Prostate gland (tissue), 2 donors: ENCODE data around the gene SLX1B.
"Not testable (repeated sequence)": the region's sequence is repeated elsewhere in the genome, so short reads cannot be mapped to it uniquely, and the experiment has no call there.

Source experiments
- POLR2A ChIP-seq: fragments of 450-650 bp; IDR thresholded peaks from one replicate; pipeline ENCODE4 v1.6.1; 2016; ENCODE audit warnings: antibody characterized with exemption, mild to moderate bottlenecking
- TF ChIP-seq, protein P1 (sequence below), 4 experiments: fragments of 200-600 bp in 2 of 4; fragments of 450-650 bp in 2 of 4; sonication (generic) in 2 of 4; IDR thresholded peaks; 1 replicate in 3 of 4; 2 replicates in 1 of 4; pipeline ENCODE4 v1.5.1; 2016 to 2019; ENCODE audit warnings: antibody characterized with exemption in 4 of 4, mild to moderate bottlenecking in 2 of 4, moderate library complexity in 2 of 4

DNA sequence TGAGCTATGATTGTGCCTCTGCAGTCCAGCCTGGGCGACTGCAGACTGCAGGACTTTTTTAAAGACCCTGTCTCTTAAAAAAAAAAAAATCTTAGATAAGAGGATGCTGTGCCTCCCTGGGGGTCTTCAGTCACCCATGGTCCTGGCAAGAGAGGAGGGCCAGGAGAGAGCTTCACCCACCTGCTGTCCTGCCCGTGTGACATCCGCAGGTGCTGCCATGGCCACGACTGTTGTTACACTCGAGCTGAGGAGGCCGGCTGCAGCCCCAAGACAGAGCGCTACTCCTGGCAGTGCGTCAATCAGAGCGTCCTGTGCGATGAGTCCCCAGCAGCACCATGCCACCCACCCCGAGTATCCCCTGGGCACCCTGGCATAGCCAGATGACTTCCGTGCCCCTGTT, 27.9 kb downstream of the SLX1B start:
- TF ChIP-seq, protein P1, sequence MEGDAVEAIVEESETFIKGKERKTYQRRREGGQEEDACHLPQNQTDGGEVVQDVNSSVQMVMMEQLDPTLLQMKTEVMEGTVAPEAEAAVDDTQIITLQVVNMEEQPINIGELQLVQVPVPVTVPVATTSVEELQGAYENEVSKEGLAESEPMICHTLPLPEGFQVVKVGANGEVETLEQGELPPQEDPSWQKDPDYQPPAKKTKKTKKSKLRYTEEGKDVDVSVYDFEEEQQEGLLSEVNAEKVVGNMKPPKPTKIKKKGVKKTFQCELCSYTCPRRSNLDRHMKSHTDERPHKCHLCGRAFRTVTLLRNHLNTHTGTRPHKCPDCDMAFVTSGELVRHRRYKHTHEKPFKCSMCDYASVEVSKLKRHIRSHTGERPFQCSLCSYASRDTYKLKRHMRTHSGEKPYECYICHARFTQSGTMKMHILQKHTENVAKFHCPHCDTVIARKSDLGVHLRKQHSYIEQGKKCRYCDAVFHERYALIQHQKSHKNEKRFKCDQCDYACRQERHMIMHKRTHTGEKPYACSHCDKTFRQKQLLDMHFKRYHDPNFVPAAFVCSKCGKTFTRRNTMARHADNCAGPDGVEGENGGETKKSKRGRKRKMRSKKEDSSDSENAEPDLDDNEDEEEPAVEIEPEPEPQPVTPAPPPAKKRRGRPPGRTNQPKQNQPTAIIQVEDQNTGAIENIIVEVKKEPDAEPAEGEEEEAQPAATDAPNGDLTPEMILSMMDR (IDR thresholded peaks at IDR 0.05), result not testable (repeated sequence)
- not testable (repeated sequence) for TF ChIP-seq POLR2A
